GM19468 (cell line): ENCODE results near the gene HSD17B14.

Source experiments
- ATAC-seq: cut with Tn5 transposase; IDR thresholded peaks from one replicate; pipeline ENCODE4 v1.9.1; 2021; ENCODE audit warnings: mild to moderate bottlenecking, moderate library complexity, moderate number of reproducible peaks; ENCODE audit not compliant: unreplicated experiment; ENCODE audit errors: extremely low read depth

The HSD17B14 gene

GRCh38 chr19:48835734-48836088, 580 bp downstream of the HSD17B14 start:
- ATAC-seq, result no peak

- no peak for ATAC-seq
Observed at GRCh38 chr19:48833977-48834376, 2.3 kb downstream of the HSD17B14 start.

- no peak for ATAC-seq
Observed at GRCh38 chr19:48833049-48833448, 3.2 kb downstream of the HSD17B14 start.

GRCh38 chr19:48830965-48831364, 5.3 kb downstream of the HSD17B14 start:
- ATAC-seq, result no peak

GRCh38 chr19:48830088-48830487, 6.2 kb downstream of the HSD17B14 start:
- no peak for ATAC-seq

- ATAC-seq, result no peak
Observed at GRCh38 chr19:48826606-48827020, 9.7 kb downstream of the HSD17B14 start.

- ATAC-seq, result no peak
Observed at GRCh38 chr19:48822514-48822913, 13.8 kb downstream of the HSD17B14 start.

- no peak for ATAC-seq
Observed at GRCh38 chr19:48821633-48822032, 14.7 kb downstream of the HSD17B14 start.

- no peak for ATAC-seq
Observed at GRCh38 chr19:48819366-48819816, 16.9 kb downstream of the HSD17B14 start.

GRCh38 chr19:48818234-48818820, 18.0 kb downstream of the HSD17B14 start:
- no peak for ATAC-seq

GRCh38 chr19:48817585-48818124, 18.6 kb downstream of the HSD17B14 start:
- no peak for ATAC-seq

- no peak for ATAC-seq
Observed at GRCh38 chr19:48815870-48816501, 20.3 kb downstream of the HSD17B14 start.

- ATAC-seq, result no peak
Observed at GRCh38 chr19:48814895-48815294, 21.4 kb downstream of the HSD17B14 start.

GRCh38 chr19:48813123-48813913, 23.0 kb downstream of the HSD17B14 start:
- ATAC-seq, result no peak

GRCh38 chr19:48812094-48812929, 24.0 kb downstream of the HSD17B14 start:
- no peak for ATAC-seq

GRCh38 chr19:48810151-48810550, 26.1 kb downstream of the HSD17B14 start:
- ATAC-seq, result no peak

GRCh38 chr19:48807590-48808308, 28.5 kb downstream of the HSD17B14 start:
- ATAC-seq, result no peak

- ATAC-seq, result no peak
Observed at GRCh38 chr19:48806818-48807589, 29.3 kb downstream of the HSD17B14 start.

GRCh38 chr19:48806518-48806817, 29.8 kb downstream of the HSD17B14 start:
- no peak for ATAC-seq
